GM13976 (cell line): ENCODE results near the gene FAM216B.
"Not testable (repeated sequence)": the region's sequence is repeated elsewhere in the genome, so short reads cannot be mapped to it uniquely, and the experiment has no call there.

Source experiments
- DNase-seq: peaks from one replicate; pipeline ENCODE4 v3.0.0; 2012; ENCODE audit warnings: low spot score
- CTCF ChIP-seq: IDR thresholded peaks from 2 replicates; pipeline ENCODE4 v1.5.1; 2012; ENCODE audit warnings: borderline replicate concordance, mild to moderate bottlenecking; ENCODE audit not compliant: insufficient read depth; ENCODE audit errors: extremely low read depth, missing control alignments, control extremely low read depth
- in situ Hi-C: fragments of 300-500 bp; cut with MboI; formaldehyde crosslinking; loops from one replicate; pipeline ENCODE4 v1.12.0; 2022; ENCODE audit warnings: low sequenced_read_pairs, mixed read lengths, inconsistent platforms; ENCODE audit not compliant: unreplicated experiment

The FAM216B gene

DNA sequence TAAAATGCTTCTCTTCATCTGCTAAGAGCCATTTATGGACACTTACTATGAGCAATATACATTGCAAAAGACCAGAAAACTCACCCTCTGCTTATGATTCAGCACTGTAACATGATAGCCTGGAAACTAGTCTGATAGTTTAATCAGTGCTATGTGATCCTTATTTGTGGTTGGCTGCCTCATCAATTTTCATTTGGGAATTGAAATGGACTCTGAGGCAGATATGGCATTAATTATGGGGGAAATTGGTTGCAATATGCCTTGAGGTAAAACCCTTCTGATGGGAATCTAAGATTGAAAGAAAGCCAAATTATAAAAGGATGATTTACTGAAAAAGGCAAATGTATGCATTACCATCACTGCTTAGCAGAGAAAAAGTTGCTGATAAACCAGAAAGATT, 33.5 kb downstream of the FAM216B start:
- no peak for DNase-seq
- in situ Hi-C loops, result no loop called here
- TF ChIP-seq CTCF, result no peak

GRCh38 chr13:42815681-42816080, 34.3 kb downstream of the FAM216B start:
- no peak for DNase-seq
- TF ChIP-seq CTCF, result no peak
- in situ Hi-C loops, result no loop called here

DNA sequence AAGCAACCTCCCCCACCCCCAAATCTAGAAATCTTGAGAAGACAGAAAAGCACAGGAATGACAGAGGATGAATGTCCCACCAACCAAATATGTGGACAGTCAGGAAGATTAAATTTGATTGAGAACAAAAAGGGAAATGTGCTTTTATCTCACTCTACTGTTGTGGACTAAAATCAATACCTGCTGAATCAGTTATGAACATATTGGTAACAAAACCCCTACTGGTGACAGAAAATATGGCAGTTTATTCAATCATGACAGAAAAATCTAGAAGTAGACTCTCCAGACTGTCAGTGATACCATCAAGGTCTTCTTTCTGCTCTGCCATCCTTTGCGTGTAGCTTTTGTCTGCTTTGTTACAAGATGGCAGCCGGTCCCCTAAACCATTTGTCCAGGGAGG, 35.2 kb downstream of the FAM216B start:
- in situ Hi-C loops, result no loop called here
- DNase-seq, result no peak
- TF ChIP-seq CTCF, result no peak

DNA sequence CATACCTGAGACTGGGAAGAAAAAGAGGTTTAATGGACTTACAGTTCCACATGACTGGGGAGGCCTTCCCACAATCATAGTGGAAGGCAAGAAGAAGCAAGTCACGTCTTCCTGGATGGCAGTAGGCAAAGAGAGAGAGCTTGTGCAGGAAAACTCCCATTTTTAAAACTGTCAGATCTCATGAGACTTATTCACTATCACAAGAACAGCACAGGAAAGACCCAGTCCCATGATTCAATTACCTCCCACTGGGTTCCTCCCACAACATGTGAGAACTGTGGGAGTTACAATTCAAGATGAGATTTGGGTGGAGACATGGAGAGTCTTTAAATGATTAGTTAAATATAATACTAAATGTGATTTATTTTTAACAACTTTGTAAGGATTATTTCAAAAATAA, 38.3 kb downstream of the FAM216B start:
- DNase-seq, in situ Hi-C loops: not testable (repeated sequence)

DNA sequence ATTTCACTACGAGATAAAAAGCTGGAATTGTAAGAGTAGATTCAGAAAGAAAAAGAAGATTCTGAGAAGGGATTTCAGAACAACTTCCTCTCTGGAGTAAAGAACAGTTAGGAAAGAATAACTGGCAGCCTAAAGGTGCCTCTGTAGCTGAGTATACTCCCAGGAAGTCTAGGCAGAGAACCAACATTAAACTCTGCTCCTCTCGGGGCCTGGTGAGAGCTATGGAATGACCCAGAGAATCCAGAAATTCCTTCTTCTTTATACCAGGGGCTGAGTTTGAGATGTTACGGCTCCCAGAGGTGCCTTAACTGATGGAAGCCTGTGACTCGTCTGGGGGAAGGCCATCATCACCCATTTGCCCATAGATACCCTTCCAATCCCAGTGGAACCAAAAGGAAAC, 39.1 kb downstream of the FAM216B start:
- DNase-seq, result no peak
- in situ Hi-C loops, result no loop called here
- no peak for TF ChIP-seq CTCF

GRCh38 chr13:42821437-42821836, 40.1 kb downstream of the FAM216B start:
- no peak for TF ChIP-seq CTCF
- DNase-seq, result no peak
- in situ Hi-C loops, result no loop called here

DNA sequence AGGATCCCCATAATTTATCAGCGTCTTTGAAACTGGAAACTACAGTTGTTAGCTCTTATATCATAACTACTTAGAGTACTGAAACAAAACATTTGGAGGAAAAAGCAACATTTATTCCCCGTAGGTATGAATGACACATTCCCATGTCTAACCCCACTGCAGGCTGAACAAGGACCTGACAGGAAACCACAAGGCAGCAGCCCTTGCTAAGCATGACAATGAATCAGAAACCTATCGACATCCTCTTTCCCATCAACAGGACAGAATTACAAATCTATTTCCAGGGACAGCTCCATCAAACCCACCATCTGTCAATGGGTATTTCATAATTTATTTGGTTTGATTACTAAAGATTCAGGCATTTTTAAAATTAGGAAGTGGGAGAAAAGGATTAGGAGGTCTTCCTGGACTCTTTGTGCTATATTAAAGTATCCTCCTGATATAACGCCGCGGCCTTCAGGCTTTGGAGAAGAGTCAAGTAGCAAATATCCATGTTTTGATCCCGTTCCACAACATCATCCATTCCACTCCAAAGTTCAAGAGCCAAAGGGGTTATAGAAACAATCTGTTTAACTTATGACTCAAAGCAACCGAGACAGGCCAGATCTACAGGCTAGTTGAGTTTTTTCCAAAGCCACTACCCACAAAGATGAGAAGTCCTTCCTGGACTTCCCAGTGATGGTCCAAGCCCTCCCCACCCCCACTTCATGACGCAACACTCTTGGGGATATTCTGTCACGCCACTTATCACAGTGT, 51.1 kb downstream of the FAM216B start:
- no peak for TF ChIP-seq CTCF
- DNase-seq, result no peak
- in situ Hi-C loops, result no loop called here
